Lung (tissue), 12 donors: ENCODE data around the gene CARD9. TPM values are rescaled to one million over a fixed set of nuclear protein-coding genes. Genes with fewer than 3 reads are reported as not detected.

ENCODE experiments used
- ATAC-seq: fragments of 200-7000 bp; cut with Tn5 transposase; one replicate; pipeline ENCODE4 v1.9.1; 2020; ENCODE audit warnings: moderate number of reproducible peaks; ENCODE audit not compliant: insufficient read depth, low FRiP score
- DNase-seq, 3 donors: peaks; one replicate each; pipeline ENCODE4 v3.0.0-alpha.2; 2013 to 2017
- H3K27ac ChIP-seq, 2 donors: one replicate each; pipeline ENCODE4 v1.5.1; 2013; ENCODE audit warnings: mild to moderate bottlenecking in 2 of 2, moderate library complexity in 2 of 2, control low read depth in 1 of 2, inconsistent platforms in 1 of 2, low read depth in 1 of 2, low read length in 1 of 2
- H3K27me3 ChIP-seq, 3 donors: one replicate each; pipeline ENCODE4 v1.5.1; 2013; ENCODE audit warnings: low read length in 2 of 3; ENCODE audit not compliant: control insufficient read depth in 3 of 3, insufficient read depth in 3 of 3
- H3K36me3 ChIP-seq, 4 donors: one replicate each; pipeline ENCODE4 v1.5.1; 2013; ENCODE audit warnings: low read length in 4 of 4, mild to moderate bottlenecking in 1 of 4, moderate library complexity in 1 of 4; ENCODE audit not compliant: control insufficient read depth in 4 of 4, insufficient read depth in 4 of 4
- H3K4me1 ChIP-seq, 5 donors: one replicate each; pipeline ENCODE4 v1.5.1; 2013; ENCODE audit warnings: low read length in 5 of 5, mild to moderate bottlenecking in 2 of 5, moderate library complexity in 1 of 5; ENCODE audit not compliant: control insufficient read depth in 5 of 5, insufficient read depth in 5 of 5
- H3K4me3 ChIP-seq: one replicate; pipeline ENCODE4 v1.5.1; 2013; ENCODE audit warnings: mild to moderate bottlenecking, control low read depth, moderate library complexity
- H3K9ac ChIP-seq, 2 donors: one replicate each; pipeline ENCODE4 v1.5.1; 2013; ENCODE audit warnings: low read length in 2 of 2, control low read depth in 1 of 2; ENCODE audit not compliant: insufficient read depth in 1 of 2
- H3K9me3 ChIP-seq, 4 donors: one replicate each; pipeline ENCODE4 v1.5.1; 2013; ENCODE audit warnings: low read length in 3 of 4, mild to moderate bottlenecking in 1 of 4, moderate library complexity in 1 of 4; ENCODE audit not compliant: control insufficient read depth in 4 of 4, insufficient read depth in 3 of 4
- WGBS, 2 donors: extraction: QIAGEN DNeasy Blood & Tissue Kit; methylation state at CpG; one replicate each; pipeline ENCODE4 v1.1.7; 2013; 5-methylcytosine and 5-hydroxymethylcytosine counted together
- polyA plus RNA-seq, 2 donors: library from polyadenylated mRNA; stranded (reverse); fragments of 200-250 nt; gene quantifications; one replicate each; pipeline ENCODE4 v1.2.1, GENCODE V29; 2013
- total RNA-seq, 2 donors: library from RNA; depleted of rRNA in 1 of 2; stranded (reverse); fragments of >200 nt in 1 of 2; gene quantifications; one replicate each; pipeline ENCODE4 v1.2.1, GENCODE V29; 2014 to 2021
- TF ChIP-seq, protein P1 (sequence below): IDR thresholded peaks from 2 replicates; pipeline ENCODE4 v1.5.1; 2012; ENCODE audit warnings: mild to moderate bottlenecking; ENCODE audit errors: control extremely low read depth, extremely low read depth
- donor health status: control.
- donor health status: control.
- donor health status: Bipolar disorder and iron deficiency.
- donor health status: healthy.
- donor health status: DM: yes; HTN: yes; CAD: no.

CARD9 gene
- total and polyA plus RNA-seq, 4 donors, result 3.8 to 16.0 (median 11.5) TPM

DNA sequence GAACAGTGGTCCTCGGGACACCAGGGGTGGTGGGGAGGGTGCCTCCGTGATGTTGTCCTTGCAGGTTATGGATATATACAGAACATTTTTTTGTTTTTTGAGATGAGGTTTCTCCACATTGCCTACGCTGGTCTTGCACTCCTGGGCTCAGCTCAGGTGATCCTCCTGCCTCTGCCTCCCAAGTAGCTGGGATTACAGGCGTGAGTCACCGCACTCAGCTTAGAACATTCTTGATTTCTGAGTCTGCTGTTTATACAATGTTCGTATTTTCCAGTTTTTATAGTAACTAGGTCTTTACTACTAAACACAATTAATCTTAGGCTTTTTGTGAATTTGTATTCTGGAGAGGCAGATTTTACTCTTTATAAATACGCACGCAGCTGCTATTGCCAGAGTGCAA, 43.0 kb upstream of the CARD9 start:
- H3K27ac ChIP-seq, result no peak overlapping the region
- ATAC-seq (no peak), DNase-seq (no peak)
- H3K9ac ChIP-seq, result no peak overlapping the region
- TF ChIP-seq, protein P1, sequence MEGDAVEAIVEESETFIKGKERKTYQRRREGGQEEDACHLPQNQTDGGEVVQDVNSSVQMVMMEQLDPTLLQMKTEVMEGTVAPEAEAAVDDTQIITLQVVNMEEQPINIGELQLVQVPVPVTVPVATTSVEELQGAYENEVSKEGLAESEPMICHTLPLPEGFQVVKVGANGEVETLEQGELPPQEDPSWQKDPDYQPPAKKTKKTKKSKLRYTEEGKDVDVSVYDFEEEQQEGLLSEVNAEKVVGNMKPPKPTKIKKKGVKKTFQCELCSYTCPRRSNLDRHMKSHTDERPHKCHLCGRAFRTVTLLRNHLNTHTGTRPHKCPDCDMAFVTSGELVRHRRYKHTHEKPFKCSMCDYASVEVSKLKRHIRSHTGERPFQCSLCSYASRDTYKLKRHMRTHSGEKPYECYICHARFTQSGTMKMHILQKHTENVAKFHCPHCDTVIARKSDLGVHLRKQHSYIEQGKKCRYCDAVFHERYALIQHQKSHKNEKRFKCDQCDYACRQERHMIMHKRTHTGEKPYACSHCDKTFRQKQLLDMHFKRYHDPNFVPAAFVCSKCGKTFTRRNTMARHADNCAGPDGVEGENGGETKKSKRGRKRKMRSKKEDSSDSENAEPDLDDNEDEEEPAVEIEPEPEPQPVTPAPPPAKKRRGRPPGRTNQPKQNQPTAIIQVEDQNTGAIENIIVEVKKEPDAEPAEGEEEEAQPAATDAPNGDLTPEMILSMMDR, result no peak
- 97% methylated on average over 8 of the region's 8 CpGs for WGBS, 2 donors
- no peaks in the 10 kb centered on the region for H3K9me3 ChIP-seq
- no peak overlapping the region for H3K4me3 ChIP-seq
- H3K4me1 ChIP-seq, result peaks cover 0 to 6% (median 4%) of the 10 kb centered on the region in 5 donors
- H3K27me3 ChIP-seq, result no peaks in the 10 kb centered on the region
- peaks cover 19 to 62% (median 47%) of the 10 kb centered on the region in 4 donors for H3K36me3 ChIP-seq

DNA sequence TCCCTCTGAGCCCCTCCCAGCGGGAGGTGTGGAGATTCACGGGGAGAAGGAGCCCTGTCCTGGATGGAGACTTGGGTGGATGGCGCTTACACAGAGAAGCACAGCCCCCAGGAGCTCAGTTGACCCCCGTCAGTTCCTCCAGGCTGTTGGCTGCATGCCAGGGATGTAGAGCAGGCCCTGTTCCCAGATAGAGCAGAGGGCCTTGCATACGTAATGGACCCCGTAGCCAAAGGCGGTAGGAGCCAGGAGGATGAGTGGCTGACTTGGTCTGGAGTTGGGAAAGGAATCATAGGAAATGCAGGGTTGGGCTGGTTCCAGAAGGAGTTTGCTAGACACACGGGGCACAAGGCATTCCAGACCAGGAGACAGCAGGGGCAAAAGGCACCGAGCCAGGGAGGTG, 39.5 kb upstream of the CARD9 start:
- TF ChIP-seq, protein P1, result no peak
- Histone ChIP-seq H3K4me3 (no peak overlapping the region), H3K27me3 (no peaks in the 10 kb centered on the region), H3K4me1 (peaks cover 0 to 19% (median 8%) of the 10 kb centered on the region in 5 donors), H3K9ac (no peak overlapping the region), H3K36me3 (peaks cover 11 to 47% (median 37%) of the 10 kb centered on the region in 4 donors), H3K27ac (no peak overlapping the region), H3K9me3 (no peaks in the 10 kb centered on the region)
- WGBS, 2 donors, result 76 to 88% methylated on average over 9 of the region's 9 CpGs
- ATAC-seq (no peak), DNase-seq (peak in 2 of 3 donors; percentile 14 to 56)

DNA sequence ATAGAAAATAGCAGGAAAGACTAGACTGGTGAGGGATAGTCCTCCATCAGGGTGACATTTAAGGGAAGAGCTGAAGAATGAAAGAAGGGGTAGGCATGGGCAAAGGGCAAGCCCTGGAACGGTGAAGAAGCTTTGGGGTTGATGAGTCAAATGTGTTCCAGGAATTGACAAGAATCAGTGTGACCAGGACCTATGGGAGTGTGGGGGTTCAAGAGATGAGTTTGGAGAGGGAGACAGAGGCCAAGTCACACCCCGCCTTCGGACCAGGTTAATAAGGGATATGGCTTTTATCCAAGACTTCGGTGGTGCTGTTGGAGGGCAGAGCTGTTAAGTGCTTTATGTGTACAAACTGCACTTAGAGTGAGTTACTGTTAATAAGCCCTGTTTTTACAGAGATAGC, 37.9 kb upstream of the CARD9 start:
- no peaks in the 10 kb centered on the region for H3K27me3 ChIP-seq

More for the DNA sequence above, 37.9 kb upstream of the CARD9 start:
- ATAC-seq (no peak), DNase-seq (no peak)
- no peaks in the 10 kb centered on the region for H3K9me3 ChIP-seq
- peak overlapping the region; percentile 82 for H3K4me3 ChIP-seq
- H3K36me3 ChIP-seq, result peaks cover 8 to 42% (median 32%) of the 10 kb centered on the region in 4 donors
- H3K4me1 ChIP-seq, result peaks cover 0 to 19% (median 8%) of the 10 kb centered on the region in 5 donors
- WGBS, 2 donors, result 35 to 59% methylated on average over 4 of the region's 4 CpGs
- H3K27ac ChIP-seq, result no peak overlapping the region
- TF ChIP-seq, protein P1, result no peak
- H3K9ac ChIP-seq, result peak overlapping the region; percentile 66 to 74
